ENCODE results near the gene NANOS3.

NANOS3 gene

DNA sequence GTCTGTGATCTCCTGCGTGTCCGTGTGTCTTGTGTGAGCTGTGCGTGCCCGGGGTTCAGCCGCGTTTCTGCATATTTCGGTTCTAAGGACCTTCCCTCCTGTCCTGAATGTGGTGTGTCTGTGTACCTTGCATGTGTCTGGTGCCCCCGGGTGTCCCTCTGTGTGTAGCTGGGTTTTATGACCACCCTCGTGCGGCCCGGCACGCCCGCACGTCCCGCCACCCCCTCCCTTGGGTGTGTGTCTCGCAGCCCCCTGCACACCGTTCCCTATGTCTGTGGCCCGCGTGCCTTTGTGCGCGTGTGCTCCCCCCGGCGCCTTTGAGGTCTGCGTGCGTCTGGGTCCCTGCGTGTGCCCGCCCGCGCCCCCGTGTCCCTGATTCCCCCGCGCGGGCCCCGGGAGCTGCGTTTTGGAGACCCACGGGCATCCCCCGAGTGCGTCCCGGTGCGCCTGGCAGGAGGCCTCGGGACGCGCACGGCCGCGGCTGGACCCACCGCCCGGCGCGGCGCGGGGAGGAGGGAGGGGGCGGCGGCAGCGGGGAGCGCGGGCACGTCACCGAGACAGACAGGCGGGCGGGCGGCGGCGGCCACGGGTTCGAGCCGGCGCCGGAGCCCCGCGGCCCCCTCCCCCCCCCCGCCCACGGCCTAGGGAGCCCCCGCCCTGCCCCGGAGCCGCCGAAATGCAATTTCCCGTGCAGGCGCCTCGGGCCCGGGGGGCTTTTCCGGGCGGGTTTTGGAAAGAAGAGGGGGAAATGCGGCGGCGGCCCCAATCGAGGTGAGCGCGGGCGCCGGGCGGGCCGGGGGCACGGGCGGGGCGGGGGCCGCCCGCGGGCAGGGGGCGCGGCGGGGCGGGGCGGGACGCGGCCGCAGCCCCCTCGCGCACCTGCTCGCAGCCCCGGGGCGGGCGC is 12.0 kb upstream of the NANOS3 start:
- no peak for DNase-seq (ENCODE audit: low spot score)

DNA sequence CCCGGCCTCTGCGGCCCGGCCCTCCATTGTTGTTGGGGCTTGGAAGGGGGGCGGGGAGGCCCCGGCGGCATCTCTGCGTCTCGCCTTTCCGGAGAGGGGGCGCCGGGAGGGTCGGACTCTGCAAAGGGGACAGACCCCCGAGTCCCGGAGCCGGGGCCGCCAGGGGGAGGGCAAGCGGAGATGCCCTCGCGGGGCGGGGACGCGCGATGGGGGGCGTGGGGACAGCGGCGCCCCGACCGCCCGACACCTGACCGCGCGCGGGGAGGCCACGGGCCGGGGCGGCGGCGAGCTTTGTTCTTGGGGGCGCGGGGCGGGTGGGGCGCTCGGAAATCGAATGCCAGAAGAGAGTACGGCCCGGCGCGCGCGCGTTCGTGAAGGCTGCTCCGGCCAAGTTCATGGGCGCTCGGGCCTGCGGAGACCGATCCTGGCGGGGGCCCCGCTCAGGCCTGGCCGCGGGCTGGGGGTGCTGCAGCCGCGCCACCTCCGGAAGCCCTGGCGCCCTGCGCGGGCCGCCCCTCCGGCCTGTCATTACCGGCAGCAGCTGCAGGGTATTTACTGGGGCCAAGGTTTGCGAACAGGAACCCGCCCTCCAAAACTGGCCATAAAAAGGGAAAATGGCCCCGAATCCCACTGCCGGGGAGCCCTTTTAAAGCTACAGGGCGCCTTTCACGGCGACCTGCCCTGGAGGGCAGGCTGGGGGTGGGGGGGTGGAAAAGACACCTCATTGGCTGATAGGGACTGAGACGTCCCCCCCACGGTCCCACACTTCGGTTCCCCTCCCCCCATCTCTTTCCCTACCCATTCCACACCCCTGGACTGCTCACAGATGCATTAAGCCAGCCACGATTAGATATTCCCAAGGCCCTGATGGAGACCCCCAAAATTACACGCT is 11.1 kb upstream of the NANOS3 start:
- no peak for DNase-seq (ENCODE audit: low spot score)

DNA sequence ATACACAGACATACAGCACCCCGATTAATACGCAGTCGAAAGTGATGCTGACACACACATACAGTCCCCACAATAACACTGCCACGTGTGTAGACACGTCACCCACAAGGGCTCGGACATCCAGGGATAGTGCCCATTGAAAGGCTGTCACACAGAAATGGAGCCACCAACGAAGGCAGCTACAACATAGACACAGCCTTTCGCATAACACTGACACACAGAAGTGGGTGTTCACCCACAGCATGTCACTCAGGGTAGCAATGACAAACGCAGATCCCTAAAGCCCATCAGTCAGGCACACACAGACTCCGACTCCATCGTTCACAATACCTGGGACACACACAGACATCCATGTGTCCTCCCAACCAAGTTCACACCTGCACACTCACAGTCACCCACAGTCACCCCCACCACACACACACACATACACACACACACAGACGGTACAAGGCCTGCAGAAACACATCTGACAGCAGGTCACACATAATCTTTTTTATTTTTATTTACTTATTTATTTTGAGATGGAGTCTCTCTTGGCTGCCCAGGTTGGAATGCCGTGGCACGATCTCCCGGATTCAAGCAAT is 10.4 kb upstream of the NANOS3 start:
- DNase-seq (ENCODE audit: low spot score), result no peak

DNA sequence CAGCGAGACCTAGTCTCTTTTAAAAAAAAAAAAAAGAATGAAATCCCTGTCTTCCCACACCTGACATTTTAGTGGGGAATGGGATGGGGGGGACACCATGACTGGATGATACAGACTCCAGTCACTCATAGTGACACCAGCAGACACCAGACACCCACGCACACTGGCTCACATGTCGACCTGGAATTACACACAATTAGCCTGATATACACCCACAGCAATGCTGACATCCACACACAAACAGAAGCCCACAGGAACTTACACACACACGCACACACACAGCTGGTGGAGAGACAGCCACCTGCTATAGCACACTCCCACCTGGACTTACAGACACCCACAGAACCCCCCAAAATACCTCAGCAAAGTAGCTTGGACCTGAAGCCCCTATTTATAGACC is 8.3 kb upstream of the NANOS3 start:
- DNase-seq (ENCODE audit: low spot score), result no peak

GRCh38 chr19:13869281-13869680 is 7.7 kb upstream of the NANOS3 start:
- DNase-seq (ENCODE audit: low spot score), result no peak

DNA sequence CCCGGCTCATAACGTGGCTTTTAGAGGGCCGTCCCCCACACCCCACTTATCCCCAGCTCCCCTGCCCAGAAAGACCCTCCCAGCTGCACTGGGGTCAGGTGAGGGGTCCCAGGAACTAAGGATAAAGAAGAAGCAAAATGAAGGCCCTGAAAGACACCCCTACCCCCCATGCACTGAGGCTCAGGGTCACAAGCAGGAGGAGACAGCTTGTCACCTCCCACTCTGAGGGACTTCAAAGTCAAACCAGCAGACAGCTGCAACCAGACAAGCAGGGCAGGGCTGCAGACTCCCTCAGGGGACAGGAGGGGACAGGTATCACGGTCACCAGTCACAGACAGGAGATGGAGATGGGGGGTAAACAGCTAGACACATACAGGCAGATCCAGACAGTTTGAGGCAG is 6.1 kb upstream of the NANOS3 start:
- DNase-seq (ENCODE audit: low spot score), result no peak

DNA sequence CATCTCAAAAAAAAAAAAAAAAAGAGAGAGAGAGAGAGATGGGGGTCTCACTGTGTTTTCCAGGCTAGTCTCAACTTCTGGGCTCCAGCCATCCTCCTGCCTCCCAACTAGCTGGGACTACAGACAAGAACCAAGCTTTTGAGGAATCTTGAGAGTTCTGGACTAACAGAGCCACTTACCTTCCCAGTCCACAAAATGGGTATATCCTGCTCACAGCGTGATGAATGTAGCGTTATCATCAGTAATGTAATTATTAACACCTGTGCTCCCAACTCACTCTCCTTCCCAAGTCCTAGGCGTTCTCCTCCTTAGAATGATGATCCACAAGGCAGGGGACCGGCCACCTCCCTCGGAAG is 4.6 kb upstream of the NANOS3 start:
- DNase-seq (ENCODE audit: low spot score), result no peak

DNA sequence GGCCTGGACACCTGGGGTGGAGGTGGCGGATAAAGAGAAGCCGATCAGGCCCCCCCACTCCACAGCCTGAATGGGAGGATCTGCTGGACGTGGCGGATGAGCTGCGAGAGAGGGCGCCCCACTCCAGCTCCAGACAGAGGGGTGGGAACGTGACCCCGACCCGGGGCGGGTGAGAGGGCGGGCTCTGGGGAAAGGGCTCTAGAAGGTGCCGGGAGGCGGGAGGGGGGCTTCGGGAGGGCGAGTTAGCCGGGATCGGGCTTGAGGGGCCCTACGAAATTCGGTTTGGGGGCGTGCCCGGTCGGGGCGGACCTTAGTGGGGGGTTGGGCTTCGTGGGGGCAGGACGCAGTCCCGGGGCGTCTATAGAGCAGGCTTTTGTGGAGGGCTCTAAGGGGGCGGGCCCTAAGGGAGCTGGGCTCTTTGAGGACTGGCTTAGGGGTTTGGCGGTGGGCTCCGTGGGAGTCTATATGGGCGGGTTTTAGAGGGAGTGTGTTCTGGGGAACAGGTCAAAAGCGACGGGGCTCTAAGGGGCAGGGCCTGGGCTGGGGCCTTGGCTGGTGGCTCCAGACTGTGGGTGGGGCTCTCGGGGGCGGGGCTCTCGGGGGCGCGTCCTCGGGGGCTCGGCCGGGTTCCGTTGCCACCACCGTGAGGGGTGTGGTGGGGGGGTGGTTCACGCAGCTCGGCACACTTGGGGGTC is 4.1 kb upstream of the NANOS3 start:
- DNase-seq (ENCODE audit: low spot score), result no peak

DNA sequence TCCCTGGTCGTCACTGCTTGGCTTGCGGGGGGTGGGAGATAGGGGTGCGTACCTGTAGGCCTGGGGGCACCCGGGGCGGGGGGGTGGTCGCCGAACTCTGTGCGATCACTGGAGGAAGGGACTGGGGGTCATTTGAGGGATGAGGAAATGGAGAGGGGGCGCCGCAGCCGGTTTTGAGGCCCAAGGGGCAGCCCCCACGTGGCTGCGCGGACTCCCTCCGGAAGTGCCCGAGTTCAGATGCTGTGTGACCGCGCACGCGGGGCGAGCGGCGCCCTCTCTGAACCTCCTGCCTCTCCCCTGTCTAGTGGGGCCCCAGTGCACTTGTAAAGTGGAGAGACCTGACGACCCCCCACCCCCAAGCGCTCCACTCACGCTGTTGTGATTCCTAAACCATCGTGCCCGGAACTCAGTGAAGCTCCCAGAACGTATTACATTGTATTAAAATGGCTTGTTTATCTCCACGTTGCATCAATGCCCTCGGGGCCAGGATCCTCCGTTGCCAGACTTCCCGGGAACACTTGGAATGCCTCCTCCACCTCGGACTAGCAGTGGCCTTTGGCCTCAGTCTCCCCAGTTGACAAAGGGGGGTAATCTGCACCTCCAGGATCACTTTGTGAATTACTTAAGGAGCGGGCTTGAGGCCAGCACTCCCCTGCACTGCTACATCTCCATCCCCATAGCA is 3.0 kb upstream of the NANOS3 start:
- no peak for DNase-seq (ENCODE audit: low spot score)

- DNase-seq (ENCODE audit: low spot score), result no peak
These were observed 1.1 kb upstream of the NANOS3 start for GRCh38 chr19:13875824-13876223.

GRCh38 chr19:13877303-13877702 is 369 bp downstream of the NANOS3 start:
- no peak for DNase-seq (ENCODE audit: low spot score)

DNA sequence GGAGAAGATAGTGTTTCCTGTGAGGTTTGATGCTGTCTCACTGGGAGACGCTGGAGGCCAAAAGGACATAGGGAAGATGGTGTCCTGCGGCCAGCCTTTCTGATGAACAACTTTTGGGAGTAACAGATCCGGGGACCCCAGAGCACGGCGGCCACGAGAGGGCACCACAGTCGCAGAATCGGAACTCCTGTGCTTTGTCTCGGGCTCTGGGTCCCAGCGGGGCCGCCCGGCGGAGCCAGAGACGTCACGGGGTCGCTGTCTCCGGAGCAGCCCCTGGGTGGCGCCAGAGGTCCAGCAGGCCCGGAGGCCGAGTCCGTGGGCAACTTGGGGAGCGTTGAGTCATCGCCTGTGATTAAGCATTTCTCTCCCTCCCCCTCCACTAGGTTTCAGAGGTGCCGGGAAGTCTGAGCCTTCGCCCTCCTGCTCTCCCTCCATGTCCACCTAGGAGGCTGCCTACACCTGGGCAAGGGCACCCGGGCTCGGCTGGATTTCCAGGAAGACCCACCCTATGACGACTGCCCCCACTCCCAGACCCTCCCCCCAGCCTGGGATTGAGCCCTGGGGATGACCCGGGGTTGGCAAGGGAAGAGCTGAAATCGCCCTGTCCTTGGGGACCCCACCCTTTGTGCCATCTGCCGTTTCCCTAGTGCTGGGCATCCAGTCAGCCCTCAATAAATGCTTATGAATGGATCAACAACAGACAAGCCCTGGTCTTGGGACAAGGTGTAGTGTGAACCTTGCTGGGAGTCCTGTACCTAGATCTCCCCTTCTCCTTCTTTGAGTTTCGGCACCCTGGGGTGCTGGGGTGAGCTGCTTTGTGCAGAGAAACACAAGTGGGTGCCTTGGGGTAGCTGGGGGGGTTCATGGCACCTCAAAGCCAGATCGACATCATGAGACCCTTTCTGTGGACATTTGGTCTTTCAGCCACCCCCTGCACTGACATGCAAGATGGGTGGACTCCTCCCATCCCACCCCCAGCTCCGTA is 3.4 kb downstream of the NANOS3 start:
- peak; percentile 97 for DNase-seq (ENCODE audit: low spot score)

DNA sequence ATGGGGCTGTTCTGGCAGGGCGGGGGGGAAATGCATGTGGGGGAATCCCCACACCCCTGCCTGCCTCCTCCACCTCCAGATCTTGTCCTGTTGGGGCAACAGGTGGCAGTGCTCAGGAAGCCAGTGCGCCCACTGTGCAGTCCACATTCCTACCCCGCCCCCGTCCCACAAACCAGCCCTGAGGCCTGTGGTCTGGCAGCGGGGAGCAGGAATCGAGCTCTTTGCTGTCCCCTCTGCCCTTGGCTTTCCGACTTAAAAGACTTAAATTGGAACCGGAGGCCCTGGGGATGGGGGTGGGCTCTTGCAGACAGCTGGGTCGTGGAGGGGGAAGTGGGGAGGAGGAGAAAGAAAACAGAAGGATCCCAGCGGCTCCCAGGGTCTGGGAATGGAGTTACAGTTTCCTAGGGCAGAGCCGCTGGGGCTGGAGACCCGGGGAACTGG is 4.3 kb downstream of the NANOS3 start:
- no peak for DNase-seq (ENCODE audit: low spot score)

- DNase-seq (ENCODE audit: low spot score), result no peak
These were observed 4.9 kb downstream of the NANOS3 start for GRCh38 chr19:13881692-13882418.

DNA sequence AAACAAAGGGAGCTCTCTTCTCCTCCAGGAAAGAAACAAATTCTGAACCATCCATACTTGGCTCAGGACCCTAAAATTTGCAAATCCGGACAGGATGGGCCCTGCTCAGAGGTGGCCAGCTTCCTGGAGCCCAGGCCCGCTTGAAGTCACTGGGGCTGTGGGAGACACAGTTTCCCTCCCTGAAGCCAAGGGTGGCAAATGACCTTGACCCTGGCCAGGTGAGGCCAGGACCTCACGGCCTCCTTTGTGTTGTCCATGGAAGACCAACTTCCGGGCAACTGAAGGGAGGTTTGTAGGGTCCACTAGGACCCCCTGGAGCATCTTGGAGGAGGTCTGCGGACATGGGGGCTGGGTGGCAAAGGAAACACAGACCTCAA is 5.5 kb downstream of the NANOS3 start:
- DNase-seq (ENCODE audit: low spot score), result no peak

DNA sequence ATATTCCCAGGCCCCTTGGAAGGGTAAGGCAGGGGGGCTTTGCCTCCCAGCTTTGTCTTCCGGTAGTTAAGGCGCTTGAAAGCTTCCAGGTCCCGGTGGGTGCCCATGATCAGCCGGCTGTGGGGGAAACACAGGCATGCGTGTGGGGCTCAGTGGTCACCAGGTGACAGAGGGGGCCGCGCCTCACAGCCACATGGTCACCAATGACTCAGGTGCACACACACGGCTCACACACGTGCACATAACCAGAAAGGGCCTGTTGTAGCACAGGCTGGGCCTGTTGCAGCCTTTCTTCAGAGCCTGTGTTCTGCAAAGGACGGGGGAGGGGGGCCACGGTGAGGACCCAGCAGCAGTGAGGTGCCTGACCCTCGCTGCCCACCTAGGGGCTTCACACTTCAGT is 5.9 kb downstream of the NANOS3 start:
- no peak for DNase-seq (ENCODE audit: low spot score)

DNA sequence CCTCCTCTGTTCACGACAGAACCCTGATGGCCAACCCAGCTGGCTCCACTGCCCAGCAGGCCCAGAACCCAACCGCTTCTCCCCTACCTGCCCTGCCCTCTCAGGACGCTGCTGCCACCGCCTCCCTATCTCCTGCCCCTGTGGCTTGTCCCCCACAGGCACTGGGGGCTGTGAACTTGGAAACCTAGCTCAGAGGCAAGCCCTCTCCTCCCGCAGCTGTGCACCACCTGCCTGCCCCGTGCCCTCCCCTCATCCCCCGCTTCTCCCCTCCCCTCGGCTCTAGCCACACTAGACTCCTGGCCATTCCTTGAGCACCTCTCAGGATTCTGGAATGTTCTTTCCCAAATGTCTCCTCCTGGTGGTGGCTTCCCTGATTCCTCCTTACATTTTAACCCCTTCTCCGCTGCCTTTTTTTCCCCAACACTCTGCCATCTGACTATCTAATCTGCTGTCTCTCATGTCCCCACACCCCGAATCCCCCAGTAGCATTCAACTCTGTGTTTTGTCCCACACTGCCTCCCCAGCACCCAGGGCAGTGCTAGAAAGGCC is 6.7 kb downstream of the NANOS3 start:
- no peak for DNase-seq (ENCODE audit: low spot score)

GRCh38 chr19:13884726-13885591 is 8.0 kb downstream of the NANOS3 start:
- DNase-seq (ENCODE audit: low spot score), result no peak

Data from left forelimb (tissue), 1 donor.